Measurements from ENCODE around the gene SGK1.
"Not testable (repeated sequence)": the region's sequence is repeated elsewhere in the genome, so short reads cannot be mapped to it uniquely, and the experiment has no call there.

The SGK1 gene

DNA sequence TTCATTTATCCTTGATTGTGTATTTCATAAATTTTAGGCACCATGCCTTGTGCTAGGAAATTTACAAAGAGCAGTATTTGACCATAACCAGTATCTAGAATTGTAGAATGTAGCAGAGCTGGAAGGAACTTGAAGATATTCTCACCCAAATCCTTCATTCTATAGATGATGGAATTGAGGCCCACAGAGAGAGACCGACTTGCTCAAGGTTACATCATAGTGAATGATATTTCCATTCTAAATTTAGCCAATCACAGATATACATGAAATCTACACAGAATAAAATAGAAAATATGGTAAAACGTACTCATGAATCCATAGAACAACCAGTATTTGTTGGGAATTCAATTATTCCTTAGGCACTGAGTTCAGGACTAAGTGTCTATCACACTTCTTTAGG, 10.9 kb upstream of the SGK1 start:
- H3K4me1 ChIP-seq (ENCODE audit: insufficient read depth, low read length, severe bottlenecking): no peaks in the 10 kb centered on the region
- no peaks in the 10 kb centered on the region for H3F3A ChIP-seq (ENCODE audit: insufficient read depth, low read length)
- no peak overlapping the region for H3K9ac ChIP-seq (ENCODE audit: low read length)
- H3K27me3 ChIP-seq (ENCODE audit: insufficient read depth, low read length): no peaks in the 10 kb centered on the region
- H3K4me3 ChIP-seq (ENCODE audit: low read depth, low read length, poor library complexity, severe bottlenecking): no peak overlapping the region
- no peaks in the 10 kb centered on the region for H3K9me3 ChIP-seq (ENCODE audit: low read length)
- no peaks in the 10 kb centered on the region for H3K79me2 ChIP-seq (ENCODE audit: insufficient read depth, low read length)
- H3K4me2 ChIP-seq (ENCODE audit: low read length): no peak overlapping the region
- no peaks in the 10 kb centered on the region for H4K20me1 ChIP-seq (ENCODE audit: insufficient read depth, low read length)
- H2AFZ ChIP-seq (ENCODE audit: low read length): no peak overlapping the region
- H3K27ac ChIP-seq (ENCODE audit: low read depth, low read length, poor library complexity, severe bottlenecking): no peak overlapping the region
- no peaks in the 10 kb centered on the region for H3K9me2 ChIP-seq (ENCODE audit: low read depth, low read length)
- H3K36me3 ChIP-seq (ENCODE audit: insufficient read depth, low read length): no peaks in the 10 kb centered on the region
- no peak for TF ChIP-seq EZH2 (IDR thresholded peaks at IDR 0.05; ENCODE audit: borderline replicate concordance, low read length)
- TF ChIP-seq, protein P1, sequence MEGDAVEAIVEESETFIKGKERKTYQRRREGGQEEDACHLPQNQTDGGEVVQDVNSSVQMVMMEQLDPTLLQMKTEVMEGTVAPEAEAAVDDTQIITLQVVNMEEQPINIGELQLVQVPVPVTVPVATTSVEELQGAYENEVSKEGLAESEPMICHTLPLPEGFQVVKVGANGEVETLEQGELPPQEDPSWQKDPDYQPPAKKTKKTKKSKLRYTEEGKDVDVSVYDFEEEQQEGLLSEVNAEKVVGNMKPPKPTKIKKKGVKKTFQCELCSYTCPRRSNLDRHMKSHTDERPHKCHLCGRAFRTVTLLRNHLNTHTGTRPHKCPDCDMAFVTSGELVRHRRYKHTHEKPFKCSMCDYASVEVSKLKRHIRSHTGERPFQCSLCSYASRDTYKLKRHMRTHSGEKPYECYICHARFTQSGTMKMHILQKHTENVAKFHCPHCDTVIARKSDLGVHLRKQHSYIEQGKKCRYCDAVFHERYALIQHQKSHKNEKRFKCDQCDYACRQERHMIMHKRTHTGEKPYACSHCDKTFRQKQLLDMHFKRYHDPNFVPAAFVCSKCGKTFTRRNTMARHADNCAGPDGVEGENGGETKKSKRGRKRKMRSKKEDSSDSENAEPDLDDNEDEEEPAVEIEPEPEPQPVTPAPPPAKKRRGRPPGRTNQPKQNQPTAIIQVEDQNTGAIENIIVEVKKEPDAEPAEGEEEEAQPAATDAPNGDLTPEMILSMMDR (IDR thresholded peaks at IDR 0.05; ENCODE audit: low read length): no peak

DNA sequence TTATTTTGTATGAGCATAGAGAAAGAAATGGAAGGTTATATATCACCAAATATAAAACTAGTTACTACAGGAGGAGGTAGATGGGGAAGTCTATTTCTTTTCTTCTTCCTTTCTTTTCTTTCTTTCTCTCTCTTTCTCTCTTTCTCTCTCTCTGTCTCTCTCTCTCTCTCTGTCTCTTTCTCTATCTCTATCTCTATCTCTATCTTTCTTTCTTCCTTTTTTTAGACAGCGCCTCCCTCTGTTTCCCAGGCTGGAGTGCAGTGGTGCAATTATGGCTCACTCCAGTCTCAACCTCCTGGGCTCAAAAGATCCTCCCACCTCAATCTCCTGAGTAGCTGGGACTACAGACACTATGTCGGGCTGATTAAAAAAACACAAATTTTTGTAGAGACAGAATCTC, 10.2 kb upstream of the SGK1 start:
- Histone ChIP-seq H3K9me2 (ENCODE audit: low read depth, low read length) (no peaks in the 10 kb centered on the region), H3K4me1 (ENCODE audit: insufficient read depth, low read length, severe bottlenecking) (no peaks in the 10 kb centered on the region), H3K4me3 (ENCODE audit: low read depth, low read length, poor library complexity, severe bottlenecking) (no peak overlapping the region), H3K9me3 (ENCODE audit: low read length) (no peaks in the 10 kb centered on the region), H3K4me2 (ENCODE audit: low read length) (no peak overlapping the region), H3K79me2 (ENCODE audit: insufficient read depth, low read length) (no peaks in the 10 kb centered on the region), H4K20me1 (ENCODE audit: insufficient read depth, low read length) (no peaks in the 10 kb centered on the region), H3F3A (ENCODE audit: insufficient read depth, low read length) (no peaks in the 10 kb centered on the region), H2AFZ (ENCODE audit: low read length) (no peak overlapping the region), H3K9ac (ENCODE audit: low read length) (no peak overlapping the region), H3K27me3 (ENCODE audit: insufficient read depth, low read length) (no peaks in the 10 kb centered on the region), H3K27ac (ENCODE audit: low read depth, low read length, poor library complexity, severe bottlenecking) (no peak overlapping the region), H3K36me3 (ENCODE audit: insufficient read depth, low read length) (no peaks in the 10 kb centered on the region)
- TF ChIP-seq EZH2 (IDR thresholded peaks at IDR 0.05; ENCODE audit: borderline replicate concordance, low read length): no peak
- TF ChIP-seq, protein P1 (IDR thresholded peaks at IDR 0.05; ENCODE audit: low read length): no peak

DNA sequence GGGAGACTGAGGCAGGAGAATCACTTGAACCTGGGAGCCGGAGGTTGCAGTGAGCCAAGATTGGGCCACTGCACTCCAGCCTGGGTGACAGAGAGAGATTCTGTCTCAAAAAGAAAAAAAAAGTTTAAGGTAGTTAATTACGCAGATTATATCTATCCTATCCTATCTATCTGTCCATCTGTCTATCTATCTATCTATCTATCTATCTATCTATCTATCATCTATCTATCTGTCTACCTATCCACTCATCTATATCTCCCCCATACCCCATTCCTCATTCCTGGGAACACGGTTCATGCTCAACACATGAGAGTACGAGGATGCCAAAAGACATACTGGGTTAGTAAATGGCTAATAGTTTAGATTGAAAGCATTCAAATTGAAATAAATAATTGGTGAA, 8.3 kb upstream of the SGK1 start:
- not testable (repeated sequence) for H3K4me3 ChIP-seq (ENCODE audit: low read depth, low read length, poor library complexity, severe bottlenecking); H3K27ac ChIP-seq (ENCODE audit: low read depth, low read length, poor library complexity, severe bottlenecking); H3K4me2 ChIP-seq (ENCODE audit: low read length); H3K36me3 ChIP-seq (ENCODE audit: insufficient read depth, low read length); H3K9ac ChIP-seq (ENCODE audit: low read length); H3K27me3 ChIP-seq (ENCODE audit: insufficient read depth, low read length); H2AFZ ChIP-seq (ENCODE audit: low read length); H3K4me1 ChIP-seq (ENCODE audit: insufficient read depth, low read length, severe bottlenecking); H4K20me1 ChIP-seq (ENCODE audit: insufficient read depth, low read length); H3K79me2 ChIP-seq (ENCODE audit: insufficient read depth, low read length); H3K9me2 ChIP-seq (ENCODE audit: low read depth, low read length); H3F3A ChIP-seq (ENCODE audit: insufficient read depth, low read length); H3K9me3 ChIP-seq (ENCODE audit: low read length)

DNA sequence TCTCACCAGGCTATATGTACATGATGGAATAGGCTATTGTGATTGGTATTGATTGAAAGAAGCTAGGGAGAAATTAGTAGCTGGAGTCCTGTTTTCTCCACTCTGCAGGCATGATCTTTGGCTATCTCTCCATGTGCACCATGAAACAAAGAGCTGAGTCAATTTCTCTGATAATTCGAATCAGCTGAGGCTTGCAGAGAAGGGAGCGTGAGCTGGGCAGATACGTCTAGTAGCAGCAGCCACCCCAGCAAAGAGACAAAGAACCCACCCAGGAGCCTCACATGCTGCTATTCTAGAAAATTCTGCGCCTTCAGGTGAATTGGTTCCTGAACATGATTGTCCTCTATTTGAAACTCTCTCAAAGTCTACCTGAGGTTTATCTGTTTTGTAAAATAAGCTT, 6.9 kb upstream of the SGK1 start:
- H3K27me3 ChIP-seq (ENCODE audit: insufficient read depth, low read length): no peaks in the 10 kb centered on the region
- H3K79me2 ChIP-seq (ENCODE audit: insufficient read depth, low read length): no peaks in the 10 kb centered on the region
- H4K20me1 ChIP-seq (ENCODE audit: insufficient read depth, low read length): no peaks in the 10 kb centered on the region
- no peak overlapping the region for H3K27ac ChIP-seq (ENCODE audit: low read depth, low read length, poor library complexity, severe bottlenecking)
- H3K36me3 ChIP-seq (ENCODE audit: insufficient read depth, low read length): no peaks in the 10 kb centered on the region
- H3K4me3 ChIP-seq (ENCODE audit: low read depth, low read length, poor library complexity, severe bottlenecking): no peak overlapping the region
- TF ChIP-seq, protein P1 (IDR thresholded peaks at IDR 0.05; ENCODE audit: low read length): no peak
- TF ChIP-seq EZH2 (IDR thresholded peaks at IDR 0.05; ENCODE audit: borderline replicate concordance, low read length): no peak
- no peaks in the 10 kb centered on the region for H3K4me1 ChIP-seq (ENCODE audit: insufficient read depth, low read length, severe bottlenecking)
- H3K9ac ChIP-seq (ENCODE audit: low read length): no peak overlapping the region
- no peak overlapping the region for H2AFZ ChIP-seq (ENCODE audit: low read length)
- H3K9me3 ChIP-seq (ENCODE audit: low read length): no peaks in the 10 kb centered on the region
- no peaks in the 10 kb centered on the region for H3K9me2 ChIP-seq (ENCODE audit: low read depth, low read length)
- H3F3A ChIP-seq (ENCODE audit: insufficient read depth, low read length): no peaks in the 10 kb centered on the region
- H3K4me2 ChIP-seq (ENCODE audit: low read length): no peak overlapping the region
